GM23338 (cell line): ENCODE data around the gene TMED8. TPM values are rescaled to one million over a fixed set of nuclear protein-coding genes. Genes with fewer than 3 reads are reported as not detected.

Experiments
- ATAC-seq: fragments of 200-7000 bp; cut with Tn5 transposase; 3 replicates; pipeline ENCODE4 v1.9.1; 2020
- DNase-seq: peaks from one replicate; pipeline ENCODE4 v3.0.0-alpha.2; 2015; ENCODE audit warnings: low spot score
- H2AFZ ChIP-seq: fragments of 200-600 bp; sonication (generic); 2 replicates; pipeline ENCODE4 v1.8.0; 2016; ENCODE audit warnings: antibody characterized with exemption, mild to moderate bottlenecking, moderate library complexity
- H3F3A ChIP-seq: fragments of 200-600 bp; sonication (generic); replicated peaks from 2 replicates; pipeline ENCODE4 v1.8.0; 2017; ENCODE audit warnings: antibody characterized with exemption, mixed run types, low read depth
- H3K27ac ChIP-seq: fragments of 200-600 bp; sonication (generic); 2 replicates; pipeline ENCODE4 v1.6.1; 2016; ENCODE audit warnings: low read depth
- H3K27me3 ChIP-seq: fragments of 200-600 bp; sonication (generic); 2 replicates; pipeline ENCODE4 v1.8.0; 2016; ENCODE audit warnings: mild to moderate bottlenecking, mixed run types, moderate library complexity; ENCODE audit not compliant: insufficient read depth
- H3K36me3 ChIP-seq: fragments of 200-600 bp; sonication (generic); 2 replicates; pipeline ENCODE4 v1.8.0; 2016; ENCODE audit warnings: mild to moderate bottlenecking; ENCODE audit not compliant: insufficient read depth
- H3K4me1 ChIP-seq: fragments of 200-600 bp; sonication (generic); 2 replicates; pipeline ENCODE4 v1.8.0; 2016; ENCODE audit warnings: mild to moderate bottlenecking, moderate library complexity; ENCODE audit not compliant: insufficient read depth
- H3K4me2 ChIP-seq: fragments of 200-600 bp; sonication (generic); 2 replicates; pipeline ENCODE4 v1.7.1; 2017; ENCODE audit warnings: mixed run types
- H3K4me3 ChIP-seq: fragments of 200-600 bp; sonication (generic); 2 replicates; pipeline ENCODE4 v1.6.1; 2016; ENCODE audit warnings: mixed run types
- H3K79me2 ChIP-seq: fragments of 200-600 bp; sonication (generic); replicated peaks from 2 replicates; pipeline ENCODE4 v1.8.0; 2017; ENCODE audit warnings: mild to moderate bottlenecking; ENCODE audit not compliant: insufficient read depth
- H3K9me2 ChIP-seq: fragments of 200-600 bp; sonication (generic); 2 replicates; pipeline ENCODE4 v1.8.0; 2017; ENCODE audit not compliant: insufficient read depth
- H4K20me1 ChIP-seq: fragments of 200-600 bp; sonication (generic); replicated peaks from 2 replicates; pipeline ENCODE4 v1.8.0; 2017; ENCODE audit warnings: mild to moderate bottlenecking; ENCODE audit not compliant: insufficient read depth
- H3K27ac Mint-ChIP-seq: 2 replicates; pipeline ENCODE4 v1.8.0; 2020; ENCODE audit warnings: inconsistent platforms, mild to moderate bottlenecking, moderate library complexity, mixed read lengths
- H3K27me3 Mint-ChIP-seq: 3 replicates; pipeline ENCODE4 v1.8.0; 2022; ENCODE audit warnings: low read depth, mild to moderate bottlenecking, moderate library complexity, mixed read lengths, inconsistent platforms; ENCODE audit not compliant: insufficient read depth, poor library complexity
- H3K36me3 Mint-ChIP-seq: 3 replicates; pipeline ENCODE4 v1.8.0; 2021; ENCODE audit warnings: low read depth, mild to moderate bottlenecking, inconsistent platforms, moderate library complexity, mixed read lengths
- H3K4me1 Mint-ChIP-seq: 3 replicates; pipeline ENCODE4 v1.8.0; 2020; ENCODE audit warnings: mild to moderate bottlenecking, inconsistent platforms, mixed read lengths
- H3K4me3 Mint-ChIP-seq: 3 replicates; pipeline ENCODE4 v1.8.0; 2021; ENCODE audit warnings: moderate library complexity, mild to moderate bottlenecking, inconsistent platforms, mixed read lengths
- H3K9me3 Mint-ChIP-seq: 3 replicates; pipeline ENCODE4 v1.8.0; 2020; ENCODE audit warnings: moderate library complexity, mild to moderate bottlenecking, inconsistent platforms, mixed read lengths
- CREB1 ChIP-seq: fragments of 250-450 bp; sonication (Bioruptor Pico); IDR thresholded peaks from 2 replicates; pipeline ENCODE4 v1.5.0; 2020; ENCODE audit warnings: low read depth, mild to moderate bottlenecking, moderate library complexity
- CTCF ChIP-seq, 2 experiments: fragments of 200-600 bp in 1 of 2; sonication (generic) in 1 of 2; conservative IDR thresholded peaks; 2 replicates each; pipeline versions ENCODE4 v1.5.1 to v1.6.1; 2016 to 2017; ENCODE audit warnings: antibody characterized with exemption in 2 of 2, low read depth in 2 of 2, mild to moderate bottlenecking in 2 of 2, moderate library complexity in 1 of 2
- POLR2AphosphoS5 ChIP-seq: IDR thresholded peaks from 2 replicates; pipeline ENCODE4 v1.6.1; 2016; ENCODE audit warnings: antibody characterized with exemption, low read depth
- ZNF114 ChIP-seq: fragments of 250-450 bp; sonication (Bioruptor Pico); IDR thresholded peaks from 2 replicates; pipeline ENCODE4 v1.5.0; 2020; ENCODE audit warnings: mild to moderate bottlenecking, moderate library complexity
- long read RNA-seq: library from polyadenylated mRNA; unstranded; transcript quantifications from one replicate; pipeline ENCODE4 v2.0.0, GENCODE V29; 2020; ENCODE audit not compliant: unreplicated experiment
- polyA plus RNA-seq: library from polyadenylated mRNA; unstranded; fragments of >200 nt; fragmentation: Nextera tagmentation; extraction: Ambion mirVana; gene quantifications from 2 replicates; pipeline ENCODE4 v1.2.1, GENCODE V29; 2016
- total RNA-seq: library from RNA; depleted of rRNA; stranded (reverse); fragments of >200 nt; shearing (Covaris generic); gene quantifications from 2 replicates; pipeline ENCODE4 v1.2.3, GENCODE V29; 2014; rRNA removed

Gene TMED8, protein sequence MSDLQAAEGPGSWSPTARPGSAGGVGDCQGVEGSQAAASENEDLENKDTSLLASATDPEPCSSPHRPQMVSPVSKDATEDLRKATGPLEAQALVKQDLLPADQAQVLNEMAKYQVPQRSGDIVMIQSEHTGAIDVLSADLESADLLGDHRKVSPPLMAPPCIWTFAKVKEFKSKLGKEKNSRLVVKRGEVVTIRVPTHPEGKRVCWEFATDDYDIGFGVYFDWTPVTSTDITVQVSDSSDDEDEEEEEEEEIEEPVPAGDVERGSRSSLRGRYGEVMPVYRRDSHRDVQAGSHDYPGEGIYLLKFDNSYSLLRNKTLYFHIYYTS
- total RNA-seq: 13.8 and 14.4 TPM in 2 replicates
- 4.0 and 4.3 TPM in 2 replicates for polyA plus RNA-seq
- long read RNA-seq, full-length matches to known transcripts: 4 of 4 reads
- long read RNA-seq, partial matches to known transcripts: 0 of 4 reads
- long read RNA-seq, other reads (novel, unspliced or antisense): 0 of 4 reads

DNA sequence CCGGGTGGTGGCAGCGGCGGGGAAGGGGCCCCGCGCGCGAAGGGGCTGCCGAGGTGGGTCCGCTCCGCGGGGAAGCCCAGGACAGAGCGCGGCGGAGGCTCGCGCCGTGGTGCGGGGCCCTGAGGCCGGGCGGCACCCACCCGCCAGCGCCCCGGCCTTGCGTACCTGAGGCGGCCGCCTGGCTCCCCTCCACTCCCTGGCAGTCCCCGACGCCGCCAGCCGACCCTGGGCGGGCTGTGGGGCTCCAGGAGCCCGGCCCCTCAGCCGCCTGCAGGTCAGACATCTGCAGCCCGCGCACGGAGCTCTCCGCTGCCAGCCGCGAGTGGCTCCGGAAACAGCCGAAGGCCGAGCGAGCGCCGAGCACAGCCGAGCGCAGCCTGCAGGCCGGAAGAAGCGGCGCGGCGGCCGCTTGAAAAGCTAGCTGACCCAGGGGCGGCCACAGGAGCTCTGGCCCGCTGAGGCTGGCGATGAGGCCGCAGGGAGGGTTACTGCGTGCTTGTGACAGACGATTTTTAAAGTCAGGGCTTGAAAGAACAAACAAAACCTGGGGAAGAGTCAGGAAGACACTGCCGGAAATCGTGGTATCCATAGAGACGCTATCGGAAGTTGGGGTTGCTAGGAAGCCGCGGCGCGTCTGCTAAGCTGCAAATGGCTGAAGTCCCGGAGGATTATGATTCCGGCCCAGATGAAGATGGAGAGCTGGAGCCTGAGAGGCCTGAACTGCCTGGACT is at the start of gene TMED8, which contains the start of gene SAMD15:
Gene TMED8, minus strand, starts transcription at position 324 of the 731 bp plus-strand sequence. Its CDS starts 41 bp downstream, at position 283.
Gene SAMD15, plus strand, starts transcription at position 609 of the 731 bp plus-strand sequence. Its CDS starts 40 bp downstream, at position 649.
- H3K4me1 ChIP-seq: no peaks in the 10 kb centered on the region; the same call in 1 of the 2 replicates
- H3K4me3 Mint-ChIP-seq: peak within 1 kb of the TSS; percentile 86
- no peaks in the 10 kb centered on the region for H3F3A ChIP-seq
- H3K79me2 ChIP-seq: 0 out of 2 replicates have a peak, but pooled peaks cover 3% of the 10 kb centered on the region
- peak; percentile 90 for DNase-seq
- H3K4me1 Mint-ChIP-seq: peaks cover 16% of the 10 kb centered on the region
- peak within 1 kb of the TSS; percentile 98 for H2AFZ ChIP-seq
- no peak within 1 kb of the TSS for H3K27ac ChIP-seq
- H3K4me2 ChIP-seq: peak within 1 kb of the TSS; percentile 82
- H3K27me3 Mint-ChIP-seq: peaks cover 5% of the 10 kb centered on the region
- H3K27me3 ChIP-seq: peaks cover 6% of the 10 kb centered on the region; the same call in 1 of the 2 replicates
- H3K27ac Mint-ChIP-seq: peak within 1 kb of the TSS; percentile 76
- no peaks in the 10 kb centered on the region for H4K20me1 ChIP-seq
- TF ChIP-seq ZNF114: no peak
- no peak for TF ChIP-seq CREB1
- peak in 1 of 2 experiments; percentile 17; a peak in 1 of 4 replicates for TF ChIP-seq CTCF (conservative IDR thresholded peaks at IDR 0.05; ENCODE audit: low read depth in 2 of 2)
- TF ChIP-seq POLR2AphosphoS5: 0 out of 2 replicates have a peak, but pooled peaks have one; percentile 44
- no peaks in the 10 kb centered on the region for H3K9me2 ChIP-seq
- H3K36me3 Mint-ChIP-seq: no peaks in the 10 kb centered on the region
- no peaks in the 10 kb centered on the region for H3K9me3 Mint-ChIP-seq
- H3K4me3 ChIP-seq: peak within 1 kb of the TSS; percentile 95
- H3K36me3 ChIP-seq: no peaks in the 10 kb centered on the region
- peak; percentile 97 for ATAC-seq

GRCh38 chr14:77426396-77426795 is 49.5 kb upstream of the TMED8 start:
- peaks cover 12% of the 10 kb centered on the region; the same call in 1 of the 2 replicates for H3K36me3 ChIP-seq
- H2AFZ ChIP-seq: no peak overlapping the region

More at GRCh38 chr14:77426396-77426795, 49.5 kb upstream of the TMED8 start:
- Histone ChIP-seq H4K20me1 (no peaks in the 10 kb centered on the region), H3K9me2 (no peaks in the 10 kb centered on the region), H3F3A (no peaks in the 10 kb centered on the region), H3K27ac (no peak overlapping the region), H3K4me1 (peaks cover 11% of the 10 kb centered on the region; the same call in 1 of the 2 replicates), H3K4me2 (no peak overlapping the region), H3K4me3 (no peak overlapping the region), H3K27me3 (no peaks in the 10 kb centered on the region), H3K79me2 (no peaks in the 10 kb centered on the region)
- TF ChIP-seq POLR2AphosphoS5: no peak
- no peaks in the 10 kb centered on the region for H3K9me3 Mint-ChIP-seq
- H3K4me3 Mint-ChIP-seq: no peak overlapping the region
- DNase-seq (no peak), ATAC-seq (no peak)
- no peaks in the 10 kb centered on the region for H3K27me3 Mint-ChIP-seq
- H3K27ac Mint-ChIP-seq: no peak overlapping the region
- peaks cover 44% of the 10 kb centered on the region for H3K36me3 Mint-ChIP-seq
- H3K4me1 Mint-ChIP-seq: peaks cover 10% of the 10 kb centered on the region
